Activated CD4-positive, alpha-beta T cell treated with anti-CD3 and anti-CD28 coated beads, Interleukin-2, amount 10 ng/mL, durations not matched to agents 7 days and 5 days (primary cell): ENCODE results near the gene SLIT1. TPM values are rescaled to one million over a fixed set of nuclear protein-coding genes. Genes with fewer than 3 reads are reported as not detected.
A peak's percentile ranks its signal among the peaks of the same experiment; 100 is the strongest.

ENCODE experiments used
- CTCF ChIA-PET: fragments of 350-600 bp; sonication (Branson Sonifier 250); formaldehyde crosslinking; loops from one replicate; lab custom pipeline; 2021; ENCODE audit warnings: antibody characterized with exemption; lab: Charles Lee
- POLR2A ChIA-PET: fragments of 350-600 bp; sonication (Branson Sonifier 250); formaldehyde crosslinking; loops from one replicate; lab custom pipeline; 2021; ENCODE audit warnings: antibody characterized with exemption; lab: Charles Lee
- DNase-seq: peaks from one replicate; pipeline ENCODE4 v3.0.0-alpha.2; 2020
- H3K27ac Mint-ChIP-seq: one replicate; pipeline ENCODE4 v1.8.0; 2021; ENCODE audit warnings: mild to moderate bottlenecking, moderate library complexity, mixed read lengths
- H3K27me3 Mint-ChIP-seq: one replicate; pipeline ENCODE4 v1.8.0; 2021; ENCODE audit warnings: mixed read lengths
- H3K36me3 Mint-ChIP-seq: one replicate; pipeline ENCODE4 v1.8.0; 2021; ENCODE audit warnings: low read depth, mixed read lengths
- H3K4me1 Mint-ChIP-seq: one replicate; pipeline ENCODE4 v1.8.0; 2021; ENCODE audit warnings: mixed read lengths
- H3K4me3 Mint-ChIP-seq: one replicate; pipeline ENCODE4 v1.8.0; 2021; ENCODE audit warnings: mild to moderate bottlenecking, moderate library complexity, mixed read lengths
- H3K9me3 Mint-ChIP-seq: one replicate; pipeline ENCODE4 v1.8.0; 2021; ENCODE audit warnings: mixed read lengths
- total RNA-seq, 2 experiments: library from RNA; stranded (reverse); gene quantifications; one replicate each; pipeline ENCODE4 v1.2.3, GENCODE V29; 2021

Gene SLIT1
- total RNA-seq, 2 experiments from 2014 or later, result 1.2 to 1.6 TPM

DNA sequence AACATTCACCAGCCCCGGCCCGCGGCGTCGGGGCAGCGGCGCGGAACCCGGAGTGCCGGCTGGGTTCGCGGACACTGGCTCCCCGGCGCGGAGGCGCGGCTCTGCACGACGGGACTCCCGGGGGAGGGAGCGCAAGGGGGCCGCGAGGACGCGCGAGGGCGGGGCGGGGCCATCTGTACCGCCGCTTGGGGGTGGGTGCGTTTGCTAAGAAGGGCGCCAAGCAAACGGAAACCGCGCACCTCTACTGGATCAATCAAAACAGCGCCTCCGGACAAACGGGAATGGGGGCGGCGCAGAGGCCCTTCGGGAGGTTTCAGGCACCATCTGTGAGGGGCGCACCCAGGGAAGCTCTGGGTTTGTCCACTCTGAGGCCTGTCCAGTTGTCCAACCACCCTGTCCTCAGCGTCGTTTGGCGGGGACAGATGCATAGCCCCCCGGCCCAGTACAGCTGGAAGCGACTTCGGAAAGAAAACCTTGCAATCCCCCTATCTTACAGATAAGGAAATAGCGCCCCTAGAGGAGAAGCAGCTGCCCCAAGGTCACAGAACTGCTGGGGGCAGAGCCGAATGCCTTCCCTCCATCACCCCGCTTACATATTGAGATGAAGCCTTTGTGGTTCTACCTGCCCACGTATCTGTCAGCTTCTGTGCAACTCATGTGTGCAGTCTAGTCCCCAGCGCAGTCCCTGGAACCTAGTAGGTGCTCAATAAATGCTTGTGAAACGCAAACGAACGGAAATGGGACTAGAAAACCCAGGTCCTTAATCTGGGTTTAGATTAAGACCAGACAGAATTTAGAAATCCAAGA is 10.7 kb upstream of the SLIT1 start:
- Mint-ChIP-seq H3K9me3 (no peaks in the 10 kb centered on the region), H3K4me1 (peaks cover 22% of the 10 kb centered on the region), H3K36me3 (no peaks in the 10 kb centered on the region), H3K27ac (no peak overlapping the region), H3K27me3 (peaks cover 44% of the 10 kb centered on the region), H3K4me3 (peak overlapping the region; percentile 71)
- ChIA-PET POLR2A (no interaction called here), CTCF (interaction anchor here (0.6 to 2.6 kb wide), 9 partner anchors 10 to 124 kb away, joined by 3 to 10 read pairs (median 4); no protein-coding TSS in a partner anchor)
- peak; percentile 71 for DNase-seq

- ChIA-PET CTCF (interaction anchor here (0.8 to 2.6 kb wide), 6 partner anchors 11 to 124 kb away, joined by 3 to 10 read pairs (median 7); no protein-coding TSS in a partner anchor), POLR2A (no interaction called here)
- Mint-ChIP-seq H3K4me1 (peaks cover 18% of the 10 kb centered on the region), H3K9me3 (no peaks in the 10 kb centered on the region), H3K27me3 (peaks cover 47% of the 10 kb centered on the region), H3K36me3 (no peaks in the 10 kb centered on the region), H3K27ac (no peak overlapping the region), H3K4me3 (peak overlapping the region; percentile 71)
- DNase-seq, result no peak
Measured at GRCh38 chr10:97195706-97196222, 10.0 kb upstream of the SLIT1 start.

- CTCF ChIA-PET, result interaction anchor here (1.0 to 2.4 kb wide), 3 partner anchors 18 to 120 kb away, joined by 4 to 8 read pairs (median 5); no protein-coding TSS in a partner anchor
- H3K4me1 Mint-ChIP-seq, result peaks cover 13% of the 10 kb centered on the region
- peaks cover 51% of the 10 kb centered on the region for H3K27me3 Mint-ChIP-seq
- no peak overlapping the region for H3K4me3 Mint-ChIP-seq
- POLR2A ChIA-PET, result no interaction called here
- DNase-seq, result no peak
- H3K27ac Mint-ChIP-seq, result no peak overlapping the region
- H3K9me3 Mint-ChIP-seq, result no peaks in the 10 kb centered on the region
- H3K36me3 Mint-ChIP-seq, result no peaks in the 10 kb centered on the region
Measured at GRCh38 chr10:97192952-97193435, 7.2 kb upstream of the SLIT1 start.

DNA sequence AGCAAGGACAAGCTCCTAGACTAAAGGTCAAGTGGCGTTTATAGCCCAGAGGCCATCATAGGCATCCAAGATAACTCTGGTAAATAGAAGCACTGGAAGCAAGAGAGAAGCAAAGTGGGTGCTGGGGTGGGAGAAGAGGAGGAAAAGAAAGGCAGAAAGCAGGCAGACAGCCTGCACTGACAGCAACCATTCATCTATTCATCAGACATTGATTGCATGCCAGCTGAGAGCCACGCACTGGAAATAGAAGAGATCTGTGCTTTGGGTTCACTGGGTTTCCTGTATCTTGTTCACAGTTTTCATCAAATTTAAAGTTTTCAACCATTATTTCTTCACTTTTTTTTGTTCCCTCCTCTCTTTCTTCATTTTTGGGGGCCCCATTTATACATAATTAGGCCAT is 4.7 kb upstream of the SLIT1 start:
- no peak overlapping the region for H3K4me3 Mint-ChIP-seq
- H3K4me1 Mint-ChIP-seq, result peaks cover 3% of the 10 kb centered on the region
- H3K27me3 Mint-ChIP-seq, result peaks cover 48% of the 10 kb centered on the region
- ChIA-PET CTCF (interaction anchor here (0.8 kb wide), 2 partner anchors 25 to 1088 kb away, joined by 3 read pairs; no protein-coding TSS in a partner anchor), POLR2A (no interaction called here)
- no peak overlapping the region for H3K27ac Mint-ChIP-seq
- no peak for DNase-seq
- no peaks in the 10 kb centered on the region for H3K36me3 Mint-ChIP-seq
- H3K9me3 Mint-ChIP-seq, result no peaks in the 10 kb centered on the region

GRCh38 chr10:97188261-97188711 is 2.5 kb upstream of the SLIT1 start:
- Mint-ChIP-seq H3K36me3 (no peaks in the 10 kb centered on the region), H3K4me3 (no peak overlapping the region), H3K27ac (no peak overlapping the region), H3K9me3 (no peaks in the 10 kb centered on the region), H3K27me3 (peaks cover 60% of the 10 kb centered on the region), H3K4me1 (peaks cover 5% of the 10 kb centered on the region)
- no peak for DNase-seq
- ChIA-PET POLR2A (no interaction called here), CTCF (no interaction called here)

GRCh38 chr10:97186911-97187310 is 1.2 kb upstream of the SLIT1 start:
- H3K27me3 Mint-ChIP-seq, result peaks cover 51% of the 10 kb centered on the region
- DNase-seq, result no peak
- ChIA-PET POLR2A (no interaction called here), CTCF (interaction anchor here (1.1 to 1.3 kb wide), 2 partner anchors 9 to 10 kb away, joined by 4 read pairs; no protein-coding TSS in a partner anchor)
- no peaks in the 10 kb centered on the region for H3K36me3 Mint-ChIP-seq
- no peak overlapping the region for H3K4me3 Mint-ChIP-seq
- H3K4me1 Mint-ChIP-seq, result peaks cover 5% of the 10 kb centered on the region
- H3K27ac Mint-ChIP-seq, result no peak overlapping the region
- H3K9me3 Mint-ChIP-seq, result no peaks in the 10 kb centered on the region

DNA sequence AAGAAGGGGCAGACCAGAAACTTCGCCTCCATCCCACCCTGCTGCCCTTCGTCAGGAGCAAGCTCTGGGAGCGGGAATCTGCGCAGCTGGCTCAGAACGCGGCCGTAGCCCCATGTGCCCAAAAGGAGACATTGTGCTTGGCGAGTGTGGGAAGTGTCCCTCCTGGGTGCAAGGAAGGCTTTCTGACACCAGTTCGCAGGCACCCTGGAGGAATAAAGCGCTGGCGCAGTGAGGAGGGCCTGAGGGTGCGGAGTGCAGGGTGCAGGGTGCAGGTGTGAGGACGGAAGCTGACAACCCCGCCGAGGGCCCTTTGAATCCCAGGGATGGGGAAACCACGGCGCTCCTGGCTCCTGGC is 811 bp downstream of the SLIT1 start:
- Mint-ChIP-seq H3K9me3 (no peaks in the 10 kb centered on the region), H3K27me3 (peaks cover 54% of the 10 kb centered on the region), H3K4me3 (no peak overlapping the region), H3K27ac (no peak overlapping the region), H3K4me1 (peaks cover 5% of the 10 kb centered on the region), H3K36me3 (no peaks in the 10 kb centered on the region)
- CTCF ChIA-PET, result interaction anchor here (2.9 kb wide), 1 partner anchor 11 kb away, joined by 10 read pairs; no protein-coding TSS in a partner anchor
- POLR2A ChIA-PET, result no interaction called here
- no peak for DNase-seq

- no peak overlapping the region for H3K27ac Mint-ChIP-seq
- peaks cover 5% of the 10 kb centered on the region for H3K4me1 Mint-ChIP-seq
- H3K4me3 Mint-ChIP-seq, result no peak overlapping the region
- H3K9me3 Mint-ChIP-seq, result no peaks in the 10 kb centered on the region
- ChIA-PET CTCF (interaction anchor here (0.6 to 2.9 kb wide), 3 partner anchors 13 to 817 kb away, joined by 3 to 10 read pairs (median 7); no protein-coding TSS in a partner anchor), POLR2A (no interaction called here)
- DNase-seq, result no peak
- peaks cover 55% of the 10 kb centered on the region for H3K27me3 Mint-ChIP-seq
- H3K36me3 Mint-ChIP-seq, result no peaks in the 10 kb centered on the region
Measured at GRCh38 chr10:97183314-97183713, 2.4 kb downstream of the SLIT1 start.

DNA sequence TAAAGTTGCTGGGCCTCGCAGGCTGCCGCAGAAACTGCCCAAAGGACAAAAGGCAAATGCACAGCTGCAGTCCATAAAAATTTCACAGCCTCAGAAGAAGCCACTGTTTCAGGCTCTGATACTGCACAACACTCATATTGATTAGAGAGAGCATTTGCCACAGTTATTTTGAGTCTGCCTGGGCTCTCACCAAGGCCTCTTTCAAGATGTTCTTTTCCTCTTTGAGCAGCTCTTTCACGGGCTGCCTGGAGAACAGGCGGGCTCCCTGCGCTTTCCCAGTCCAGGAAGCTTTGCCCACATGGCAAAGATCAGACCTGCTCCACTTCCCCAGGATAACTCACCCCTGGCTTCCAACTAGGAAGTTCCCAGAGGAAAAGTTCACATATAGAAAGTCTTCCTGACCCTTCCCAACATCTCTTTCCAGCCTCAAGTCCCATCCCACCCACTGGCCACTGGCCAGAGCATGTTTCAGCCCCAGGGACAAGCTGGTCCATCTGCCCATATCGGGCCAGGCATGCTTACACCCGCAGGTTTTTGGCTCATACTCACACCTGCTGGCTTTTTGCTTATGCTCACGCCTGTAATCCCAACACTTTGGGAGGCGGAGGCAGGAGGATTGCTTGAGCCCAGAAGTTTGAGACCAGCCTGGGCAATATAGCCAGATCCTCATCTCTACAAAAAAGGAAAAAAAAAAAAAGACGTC is 3.3 kb downstream of the SLIT1 start:
- Mint-ChIP-seq H3K4me1 (peaks cover 5% of the 10 kb centered on the region), H3K9me3 (no peaks in the 10 kb centered on the region), H3K27ac (no peak overlapping the region), H3K4me3 (no peak overlapping the region), H3K36me3 (no peaks in the 10 kb centered on the region), H3K27me3 (peaks cover 52% of the 10 kb centered on the region)
- no peak for DNase-seq
- ChIA-PET POLR2A (no interaction called here), CTCF (interaction anchor here (1.8 to 2.9 kb wide), 2 partner anchors 14 to 110 kb away, joined by 7 to 10 read pairs; no protein-coding TSS in a partner anchor)

- ChIA-PET CTCF (no interaction called here), POLR2A (no interaction called here)
- Mint-ChIP-seq H3K9me3 (no peaks in the 10 kb centered on the region), H3K27ac (no peak overlapping the region), H3K27me3 (peaks cover 38% of the 10 kb centered on the region), H3K36me3 (no peaks in the 10 kb centered on the region), H3K4me1 (peaks cover 3% of the 10 kb centered on the region), H3K4me3 (no peak overlapping the region)
- DNase-seq, result no peak
Measured at GRCh38 chr10:97180986-97181385, 4.8 kb downstream of the SLIT1 start.

- Mint-ChIP-seq H3K27me3 (peaks cover 38% of the 10 kb centered on the region), H3K4me3 (no peak overlapping the region), H3K4me1 (peaks cover 3% of the 10 kb centered on the region), H3K36me3 (no peaks in the 10 kb centered on the region), H3K27ac (no peak overlapping the region), H3K9me3 (no peaks in the 10 kb centered on the region)
- ChIA-PET CTCF (no interaction called here), POLR2A (no interaction called here)
- DNase-seq, result no peak
Measured at GRCh38 chr10:97180363-97180755, 5.4 kb downstream of the SLIT1 start.

- no peaks in the 10 kb centered on the region for H3K36me3 Mint-ChIP-seq
- CTCF ChIA-PET, result interaction anchor here (0.5 to 1.2 kb wide), 2 partner anchors 17 to 106 kb away, joined by 3 read pairs; no protein-coding TSS in a partner anchor
- H3K4me3 Mint-ChIP-seq, result no peak overlapping the region
- H3K27me3 Mint-ChIP-seq, result peaks cover 36% of the 10 kb centered on the region
- DNase-seq, result no peak
- no peaks in the 10 kb centered on the region for H3K9me3 Mint-ChIP-seq
- POLR2A ChIA-PET, result no interaction called here
- H3K27ac Mint-ChIP-seq, result no peak overlapping the region
- peaks cover 2% of the 10 kb centered on the region for H3K4me1 Mint-ChIP-seq
Measured at GRCh38 chr10:97179731-97180362, 5.9 kb downstream of the SLIT1 start.
